HuH-7 (cell line): ENCODE data around the gene YIPF6.
"Not testable (repeated sequence)": the region's sequence is repeated elsewhere in the genome, so short reads cannot be mapped to it uniquely, and the experiment has no call there.

Experiments used
- DNase-seq: peaks from one replicate; pipeline ENCODE4 v3.0.0; 2011; ENCODE audit warnings: low spot score

The YIPF6 gene

GRCh38 chrX:68506649-68507048, 7.8 kb downstream of the YIPF6 start:
- no peak for DNase-seq

GRCh38 chrX:68508799-68509198, 9.9 kb downstream of the YIPF6 start:
- no peak for DNase-seq

GRCh38 chrX:68511255-68511654, 12.4 kb downstream of the YIPF6 start:
- peak; percentile 22 for DNase-seq

DNA sequence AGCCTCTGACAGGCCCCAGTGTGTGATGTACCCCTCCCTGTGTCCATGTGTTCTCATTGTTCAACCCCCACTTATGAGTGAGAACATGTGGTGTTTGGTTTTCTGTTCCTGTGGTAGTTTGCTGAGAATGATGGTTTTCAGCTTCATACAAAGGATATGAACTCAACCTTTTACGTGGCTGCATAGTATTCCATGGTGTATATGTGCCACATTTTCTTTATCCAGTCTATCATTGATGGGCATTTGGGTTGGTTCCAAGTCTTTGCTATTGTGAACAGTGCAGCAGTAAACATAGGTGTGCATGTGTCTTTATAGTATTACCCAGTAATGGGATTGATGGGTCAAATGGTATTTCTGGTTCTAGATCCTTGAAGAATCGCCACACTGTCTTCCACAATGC, 25.8 kb downstream of the YIPF6 start:
- not testable (repeated sequence) for DNase-seq

- DNase-seq: no peak
Observed at GRCh38 chrX:68532831-68533533, 34.1 kb downstream of the YIPF6 start.

- DNase-seq: no peak
Observed at GRCh38 chrX:68533656-68534055, 34.8 kb downstream of the YIPF6 start.

- DNase-seq: no peak
Observed at GRCh38 chrX:68534691-68535090, 35.8 kb downstream of the YIPF6 start.

GRCh38 chrX:68536429-68536828, 37.6 kb downstream of the YIPF6 start:
- no peak for DNase-seq

GRCh38 chrX:68536884-68537283, 38.0 kb downstream of the YIPF6 start:
- no peak for DNase-seq

DNA sequence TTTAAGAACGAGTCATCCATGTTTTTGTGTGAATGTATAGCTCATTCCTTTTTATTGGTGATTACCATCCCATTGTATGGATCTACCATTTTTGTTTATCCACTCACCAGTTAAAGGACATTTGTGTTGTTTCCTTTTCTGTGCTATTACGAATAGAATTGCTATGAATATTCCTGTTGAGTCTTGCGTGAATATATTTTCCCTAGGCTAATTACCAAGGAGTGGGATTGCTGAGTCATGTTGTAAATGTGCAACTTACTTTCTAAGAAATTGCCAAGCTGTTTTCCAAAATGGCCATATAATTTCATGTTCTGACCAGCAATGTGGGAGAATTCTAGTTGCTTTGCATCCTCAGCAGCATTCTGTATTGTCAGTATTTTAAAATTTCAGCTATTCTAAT, 51.3 kb downstream of the YIPF6 start:
- DNase-seq: no peak

DNA sequence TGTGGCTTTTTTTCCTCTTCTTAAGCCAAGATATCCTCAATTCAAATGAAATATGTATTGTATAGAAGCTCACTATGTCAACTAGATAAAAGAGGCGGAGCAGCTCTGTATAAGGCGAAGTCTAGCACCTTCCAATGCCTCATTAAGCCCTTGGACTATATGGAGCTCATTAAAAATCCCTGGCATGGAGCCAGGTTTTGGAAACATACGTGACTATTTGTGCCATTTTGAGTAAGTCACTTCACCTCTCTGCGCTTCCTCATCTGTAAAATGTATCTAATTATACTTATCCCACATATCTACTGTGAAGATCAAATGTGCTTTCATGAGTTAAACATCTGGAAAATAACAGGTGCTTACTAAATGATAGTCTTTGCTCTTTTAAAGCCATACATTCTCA, 57.2 kb downstream of the YIPF6 start:
- DNase-seq: no peak

GRCh38 chrX:68557126-68557525, 58.3 kb downstream of the YIPF6 start:
- DNase-seq: not testable (repeated sequence)

DNA sequence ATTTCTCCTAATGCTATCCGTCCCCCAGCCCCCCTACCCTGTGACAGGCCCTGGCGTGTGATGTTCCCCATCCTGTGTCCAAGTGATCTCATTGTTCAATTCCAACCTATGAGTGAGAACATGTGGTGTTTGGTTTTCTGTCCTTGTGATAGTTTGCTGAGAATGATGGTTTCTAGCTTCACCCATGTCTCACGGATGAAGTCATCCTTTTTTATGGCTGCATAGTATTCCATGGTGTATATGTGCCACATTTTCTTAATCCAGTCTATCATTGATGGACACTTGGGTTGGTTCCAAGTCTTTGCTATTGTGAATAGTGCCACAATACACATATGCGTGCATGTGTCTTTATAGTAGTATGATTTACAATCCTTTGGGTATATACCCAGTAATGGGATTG, 61.1 kb downstream of the YIPF6 start:
- DNase-seq: not testable (repeated sequence)

DNA sequence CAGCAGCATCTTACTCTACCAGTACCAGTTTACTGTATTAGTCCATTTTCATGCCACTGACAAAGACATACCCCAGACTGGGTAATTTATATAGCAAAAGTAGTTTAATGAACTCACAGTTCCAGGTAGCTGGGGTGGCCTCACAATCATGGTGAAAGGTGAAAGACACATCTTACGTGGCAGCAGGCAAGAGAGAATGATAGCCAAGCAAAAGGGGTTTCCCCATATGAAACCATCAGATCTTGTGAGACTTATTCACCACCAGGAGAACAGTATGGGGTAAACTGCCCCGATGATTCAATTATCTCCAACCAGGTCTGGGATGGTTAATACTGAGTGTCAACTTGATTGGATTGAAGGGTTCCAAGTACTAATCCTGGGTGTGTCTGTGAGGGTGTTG, 69.3 kb downstream of the YIPF6 start:
- no peak for DNase-seq

DNA sequence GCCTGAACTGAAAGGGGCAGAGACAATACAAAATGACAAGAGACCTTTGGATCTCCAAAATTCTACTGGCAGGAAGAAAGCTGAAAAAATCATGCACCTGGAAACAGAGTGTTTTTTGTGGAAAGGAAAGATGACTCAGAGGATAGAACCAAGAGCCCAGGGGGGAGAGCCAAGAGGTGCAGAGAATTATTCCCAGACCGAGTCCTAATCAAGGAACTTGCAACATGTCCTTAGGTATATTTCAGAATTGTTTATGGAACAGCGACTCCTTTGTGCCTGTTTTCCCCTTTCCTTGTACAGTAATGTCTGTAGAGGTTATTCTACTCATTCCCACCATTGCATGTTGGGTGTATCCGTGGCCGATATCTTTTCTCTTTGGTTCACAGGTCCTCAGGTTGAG, 71.7 kb downstream of the YIPF6 start:
- DNase-seq: no peak

DNA sequence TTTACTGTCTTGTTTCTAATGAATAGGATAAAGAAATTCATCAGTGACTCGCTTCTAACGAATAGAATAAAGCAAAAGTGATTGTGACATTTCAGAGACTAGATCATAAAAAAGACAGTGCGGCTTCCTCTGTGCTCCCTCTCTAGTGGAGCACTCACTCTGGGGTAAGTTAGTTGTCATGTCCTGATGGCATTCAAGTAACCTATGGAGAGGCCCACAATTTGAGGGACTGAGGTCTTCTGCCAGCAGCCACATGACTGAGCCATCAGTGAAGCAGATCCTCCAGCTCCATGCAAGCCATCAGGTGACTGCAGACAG, 72.4 kb downstream of the YIPF6 start:
- no peak for DNase-seq

GRCh38 chrX:68571610-68572311, 72.9 kb downstream of the YIPF6 start:
- DNase-seq: no peak

- no peak for DNase-seq
Observed at GRCh38 chrX:68574240-68574639, 75.4 kb downstream of the YIPF6 start.

DNA sequence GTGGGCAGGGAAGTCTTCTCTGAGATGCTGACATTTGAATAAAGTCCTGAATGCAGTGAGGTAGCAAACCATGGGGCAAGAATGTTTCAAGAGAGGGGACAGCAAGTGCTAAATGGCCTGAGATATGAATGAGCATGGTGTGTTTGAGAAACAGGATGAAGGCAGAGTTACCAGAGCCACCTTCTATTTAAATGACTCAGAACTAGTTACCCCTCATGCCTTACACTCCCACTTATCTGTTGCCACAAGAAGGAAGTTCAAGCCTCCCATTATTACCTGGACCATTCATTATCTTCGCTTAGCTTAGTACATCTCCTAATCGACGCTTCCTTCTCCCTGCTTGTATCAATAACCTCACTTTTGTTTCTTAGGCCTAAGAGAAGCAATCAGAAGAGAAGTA, 81.0 kb downstream of the YIPF6 start:
- DNase-seq: no peak

DNA sequence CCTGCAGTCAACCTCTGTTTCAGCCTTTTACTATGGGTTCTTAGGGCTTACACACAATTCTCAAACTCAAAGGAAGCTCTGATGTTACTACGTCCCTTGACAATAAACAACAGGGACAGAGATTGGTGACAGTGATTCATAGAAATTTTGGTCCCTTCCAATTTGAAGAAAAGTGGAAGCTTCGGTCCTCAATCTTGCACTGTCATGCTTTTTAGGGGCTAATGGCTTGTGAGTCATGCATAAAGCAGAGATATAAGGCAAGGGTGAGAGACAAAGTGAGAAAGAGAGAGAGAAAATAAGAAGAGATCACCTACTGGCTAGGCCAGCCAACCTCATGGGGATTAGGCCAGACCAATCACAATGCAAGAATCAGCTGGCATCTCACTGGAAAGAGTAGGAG, 85.4 kb downstream of the YIPF6 start:
- DNase-seq: no peak
